ENCODE results near the gene OPRD1.

- no peak for TF ChIP-seq CTCF (IDR thresholded peaks at IDR 0.05)
- TF ChIP-seq POLR2AphosphoS5 (IDR thresholded peaks at IDR 0.05), result no peak
- TF ChIP-seq POLR2A (IDR thresholded peaks at IDR 0.05), result no peak
These were observed 85.8 kb downstream of the OPRD1 start for GRCh38 chr1:28897789-28898188.

All from stomach (tissue), 4 donors.